Astrocyte (in vitro differentiated cells and primary cell): ENCODE measurements around the gene DRD2.

Experiments used
- EZH2 ChIP-seq: IDR thresholded peaks from 2 replicates; pipeline ENCODE4 v1.6.1; 2012; ENCODE audit warnings: mild to moderate bottlenecking, low read length, inconsistent platforms; ENCODE audit not compliant: insufficient read depth
- TF ChIP-seq, protein P1 (sequence below): IDR thresholded peaks from 2 replicates; pipeline ENCODE4 v1.5.1; 2011; ENCODE audit warnings: low read depth, mild to moderate bottlenecking, inconsistent platforms, low read length, moderate library complexity; ENCODE audit not compliant: insufficient read depth

DNA sequence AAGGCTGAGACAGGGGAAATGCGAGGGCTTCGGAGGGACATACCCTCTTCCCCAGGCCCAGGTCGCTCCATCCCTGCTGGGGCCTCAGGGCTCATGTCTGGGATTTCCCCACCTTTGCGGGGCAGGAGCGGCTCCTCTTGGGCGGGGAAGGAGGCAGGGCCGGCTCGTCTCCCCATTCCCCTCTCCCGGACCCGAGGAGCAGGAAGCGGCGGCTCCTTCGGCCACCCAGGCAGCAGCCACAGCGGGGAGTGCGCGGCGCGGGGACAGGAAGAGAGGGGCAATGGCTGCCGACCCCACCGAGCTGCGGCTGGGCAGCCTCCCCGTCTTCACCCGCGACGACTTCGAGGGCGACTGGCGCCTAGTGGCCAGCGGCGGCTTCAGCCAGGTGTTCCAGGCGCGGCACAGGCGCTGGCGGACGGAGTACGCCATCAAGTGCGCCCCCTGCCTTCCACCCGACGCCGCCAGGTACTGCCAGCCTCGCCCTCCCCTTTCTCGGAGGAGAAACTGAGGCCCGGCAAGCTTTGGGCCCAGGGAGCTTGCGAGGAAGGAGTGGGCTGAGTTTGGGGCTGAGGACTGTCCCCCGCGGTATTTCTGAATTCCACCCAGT lies 87.5 kb downstream of the DRD2 start, which contains the start of gene ANKK1:
- TF ChIP-seq, protein P1, sequence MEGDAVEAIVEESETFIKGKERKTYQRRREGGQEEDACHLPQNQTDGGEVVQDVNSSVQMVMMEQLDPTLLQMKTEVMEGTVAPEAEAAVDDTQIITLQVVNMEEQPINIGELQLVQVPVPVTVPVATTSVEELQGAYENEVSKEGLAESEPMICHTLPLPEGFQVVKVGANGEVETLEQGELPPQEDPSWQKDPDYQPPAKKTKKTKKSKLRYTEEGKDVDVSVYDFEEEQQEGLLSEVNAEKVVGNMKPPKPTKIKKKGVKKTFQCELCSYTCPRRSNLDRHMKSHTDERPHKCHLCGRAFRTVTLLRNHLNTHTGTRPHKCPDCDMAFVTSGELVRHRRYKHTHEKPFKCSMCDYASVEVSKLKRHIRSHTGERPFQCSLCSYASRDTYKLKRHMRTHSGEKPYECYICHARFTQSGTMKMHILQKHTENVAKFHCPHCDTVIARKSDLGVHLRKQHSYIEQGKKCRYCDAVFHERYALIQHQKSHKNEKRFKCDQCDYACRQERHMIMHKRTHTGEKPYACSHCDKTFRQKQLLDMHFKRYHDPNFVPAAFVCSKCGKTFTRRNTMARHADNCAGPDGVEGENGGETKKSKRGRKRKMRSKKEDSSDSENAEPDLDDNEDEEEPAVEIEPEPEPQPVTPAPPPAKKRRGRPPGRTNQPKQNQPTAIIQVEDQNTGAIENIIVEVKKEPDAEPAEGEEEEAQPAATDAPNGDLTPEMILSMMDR, result peak; percentile 5
- TF ChIP-seq EZH2, result peak; percentile 75
